HCT116 (cell line): ENCODE results near the gene DNAJC2. TPM values are rescaled to one million over a fixed set of nuclear protein-coding genes. Genes with fewer than 3 reads are reported as not detected.

ENCODE experiments used
- ATAC-seq: fragments of 200-7000 bp; cut with Tn5 transposase; 2 replicates; pipeline ENCODE4 v1.9.1; 2020; ENCODE audit warnings: mild to moderate bottlenecking, moderate library complexity
- BruUV-seq: library from RNA; stranded (reverse); fragments of 400-500 nt; replicated peaks from 2 replicates; lab custom pipeline; 2021; lab: Mats Ljungman, UMichigan
- CTCF ChIA-PET: fragments of 300-600 bp; sonication (Branson Sonifier 250); formaldehyde crosslinking; loops from one replicate; lab custom pipeline; 2021; ENCODE audit warnings: antibody characterized with exemption; lab: Charles Lee
- POLR2A ChIA-PET: fragments of 300-600, 350-600 bp; sonication (Branson Sonifier 250); formaldehyde crosslinking; loops from one replicate; lab custom pipeline; 2021; ENCODE audit warnings: antibody characterized with exemption; lab: Charles Lee
- RAD21 ChIA-PET, 2 experiments: fragments of 300-600 bp; sonication (Branson Sonifier 250); formaldehyde crosslinking; loops; one replicate each; lab custom pipeline; 2023; ENCODE audit warnings: low total read pairs in 2 of 2; ENCODE audit not compliant: uncharacterized antibody in 2 of 2, unreplicated experiment in 2 of 2, low non-redundant PET in 1 of 2; lab: Charles Lee
- DNase-seq: peaks from one replicate; pipeline ENCODE4 v3.0.0-alpha.2; 2010; ENCODE audit warnings: low read depth, low spot score
- H2AFZ ChIP-seq: fragments of 200-600 bp; shearing (Covaris generic), sonication (generic); 2 replicates; pipeline ENCODE4 v1.6.1; 2017; ENCODE audit warnings: low read depth, mixed run types, mixed read lengths, antibody characterized with exemption, low read length; ENCODE audit not compliant: poor library complexity, severe bottlenecking
- H3K27ac ChIP-seq: 2 replicates; pipeline ENCODE4 v1.5.1; 2012; ENCODE audit warnings: low read depth, low read length
- H3K27me3 ChIP-seq: fragments of 200-600 bp; sonication (generic); 2 replicates; pipeline ENCODE4 v1.6.1; 2016; ENCODE audit warnings: mixed run types, low read length, mixed read lengths; ENCODE audit not compliant: insufficient read depth
- H3K36me3 ChIP-seq, 2 experiments: fragments of 200-500 bp in 1 of 2; fragments of 200-600 bp in 1 of 2; sonication (Bioruptor generic) in 1 of 2; sonication (generic) in 1 of 2; 2 replicates each; pipeline versions ENCODE4 v1.5.1 to v1.6.1; 2014 to 2016; ENCODE audit warnings: low read length in 2 of 2, inconsistent platforms in 1 of 2, mixed read lengths in 1 of 2, mixed run types in 1 of 2; ENCODE audit not compliant: insufficient read depth in 2 of 2, control insufficient read depth in 1 of 2
- H3K4me1 ChIP-seq, 2 experiments: fragments of 200-600 bp in 1 of 2; sonication (generic) in 1 of 2; 2 replicates each; pipeline versions ENCODE4 v1.5.1 to v1.6.1; 2012 to 2017; ENCODE audit warnings: low read length in 2 of 2, inconsistent platforms in 1 of 2, mild to moderate bottlenecking in 1 of 2, mixed read lengths in 1 of 2, mixed run types in 1 of 2, moderate library complexity in 1 of 2; ENCODE audit not compliant: insufficient read depth in 2 of 2, control insufficient read depth in 1 of 2
- H3K4me2 ChIP-seq: fragments of 200-600 bp; sonication (generic); 2 replicates; pipeline ENCODE4 v1.6.1; 2017; ENCODE audit warnings: mixed run types, low read length, mixed read lengths
- H3K4me3 ChIP-seq, 2 experiments: fragments of 200-600 bp in 1 of 2; sonication (generic) in 1 of 2; replicated peaks in 1 of 2; 2 replicates each; pipeline ENCODE4 v1.5.1; 2011 to 2016; ENCODE audit warnings: low read length in 2 of 2, control low read depth in 1 of 2, low read depth in 1 of 2, mild to moderate bottlenecking in 1 of 2, mixed read lengths in 1 of 2, mixed run types in 1 of 2
- H3K79me2 ChIP-seq: fragments of 200-600 bp; sonication (generic); 2 replicates; pipeline ENCODE4 v1.6.1; 2017; ENCODE audit warnings: mild to moderate bottlenecking, mixed run types, low read length, moderate library complexity, mixed read lengths; ENCODE audit not compliant: insufficient read depth
- H3K9ac ChIP-seq: fragments of 200-600 bp; sonication (generic); 2 replicates; pipeline ENCODE4 v1.6.1; 2016; ENCODE audit warnings: low read length, mixed read lengths
- H3K9me2 ChIP-seq: fragments of 200-600 bp; sonication (generic), shearing (Covaris generic); 2 replicates; pipeline ENCODE4 v1.6.1; 2017; ENCODE audit warnings: mixed run types, mild to moderate bottlenecking, moderate library complexity; ENCODE audit not compliant: insufficient read depth
- H3K9me3 ChIP-seq, 2 experiments: fragments of 200-500 bp in 1 of 2; fragments of 200-600 bp in 1 of 2; sonication (Bioruptor generic) in 1 of 2; sonication (generic) in 1 of 2; 2 replicates each; pipeline ENCODE4 v1.6.1; 2014 to 2017; ENCODE audit warnings: low read length in 2 of 2, mixed read lengths in 2 of 2, inconsistent platforms in 1 of 2, low read depth in 1 of 2, mild to moderate bottlenecking in 1 of 2, mixed run types in 1 of 2, moderate library complexity in 1 of 2; ENCODE audit not compliant: control insufficient read depth in 1 of 2, insufficient read depth in 1 of 2
- H4K20me1 ChIP-seq: fragments of 200-600 bp; sonication (generic), shearing (Covaris generic); 2 replicates; pipeline ENCODE4 v1.6.1; 2017; ENCODE audit warnings: mixed run types, mild to moderate bottlenecking, moderate library complexity; ENCODE audit not compliant: insufficient read depth
- ATF3 ChIP-seq: IDR thresholded peaks from 2 replicates; pipeline ENCODE4 v1.6.1; 2012
- CBX3 ChIP-seq: IDR thresholded peaks from 2 replicates; pipeline ENCODE4 v1.6.1; 2012; ENCODE audit warnings: low read depth
- EGR1 ChIP-seq: IDR thresholded peaks from 2 replicates; pipeline ENCODE4 v1.6.1; 2012; ENCODE audit warnings: low read depth
- ELF1 ChIP-seq: IDR thresholded peaks from 2 replicates; pipeline ENCODE4 v1.6.1; 2012; ENCODE audit warnings: low read depth, borderline replicate concordance
- EZH2 ChIP-seq: fragments of 200-600 bp; sonication (generic); IDR thresholded peaks from 2 replicates; pipeline ENCODE4 v1.6.1; 2017; ENCODE audit warnings: antibody characterized with exemption, mixed run types
- EZH2phosphoT487 ChIP-seq: fragments of 200-600 bp; IDR thresholded peaks from 2 replicates; pipeline ENCODE4 v1.6.1; 2018; ENCODE audit warnings: antibody characterized with exemption, borderline replicate concordance
- FOSL1 ChIP-seq: IDR thresholded peaks from 2 replicates; pipeline ENCODE4 v1.6.1; 2012; ENCODE audit warnings: low read depth
- JUND ChIP-seq: IDR thresholded peaks from 2 replicates; pipeline ENCODE4 v1.6.1; 2012
- POLR2A ChIP-seq: IDR thresholded peaks from 2 replicates; pipeline ENCODE4 v1.7.0; 2011; ENCODE audit warnings: borderline replicate concordance; ENCODE audit not compliant: insufficient read depth, insufficient read length; ENCODE audit errors: extremely low read depth
- POLR2AphosphoS5 ChIP-seq: IDR thresholded peaks from 2 replicates; pipeline ENCODE4 v1.6.1; 2011; ENCODE audit warnings: mild to moderate bottlenecking, low read depth, low read length, moderate library complexity
- RAD21 ChIP-seq: IDR thresholded peaks from 2 replicates; pipeline ENCODE4 v1.6.1; 2012; ENCODE audit warnings: low read depth, mild to moderate bottlenecking
- SIN3A ChIP-seq: IDR thresholded peaks from 2 replicates; pipeline ENCODE4 v1.6.1; 2012; ENCODE audit warnings: low read depth
- SP1 ChIP-seq: IDR thresholded peaks from 2 replicates; pipeline ENCODE4 v1.6.1; 2012; ENCODE audit warnings: low read depth
- ZFX ChIP-seq: fragments of 450-650 bp; IDR thresholded peaks from 2 replicates; pipeline ENCODE4 v1.6.1; 2017
- ZNF274 ChIP-seq: fragments of 200-500 bp; sonication (Bioruptor generic); IDR thresholded peaks from 2 replicates; pipeline ENCODE4 v1.6.1; 2014; ENCODE audit warnings: mild to moderate bottlenecking, low read depth, low read length, inconsistent platforms
- intact Hi-C: fragments of 100-400 bp; cut with micrococcal nuclease; formaldehyde crosslinking; loops from 2 replicates; pipeline ENCODE4 v1.10.0; 2022
- total RNA-seq: library from RNA; stranded (reverse); gene quantifications from one replicate; pipeline ENCODE4 v1.2.1, GENCODE V29; 2021; ENCODE audit not compliant: unreplicated experiment
- TF ChIP-seq, protein P1 (sequence below): IDR thresholded peaks from 2 replicates; pipeline ENCODE4 v1.6.1; 2012; ENCODE audit warnings: low read depth
- TF ChIP-seq, protein P2 (sequence below): IDR thresholded peaks from 2 replicates; pipeline ENCODE4 v1.6.1; 2012

DNAJC2 gene
- total RNA-seq, 1 experiment from 2014 or later = 40.2 TPM

- peaks cover 99% of the 10 kb centered on the region for H3K79me2 ChIP-seq
- no TSS peak for BruUV-seq
These were observed 7.8 kb downstream of the DNAJC2 start for GRCh38 chr7:103336761-103337160.

DNA sequence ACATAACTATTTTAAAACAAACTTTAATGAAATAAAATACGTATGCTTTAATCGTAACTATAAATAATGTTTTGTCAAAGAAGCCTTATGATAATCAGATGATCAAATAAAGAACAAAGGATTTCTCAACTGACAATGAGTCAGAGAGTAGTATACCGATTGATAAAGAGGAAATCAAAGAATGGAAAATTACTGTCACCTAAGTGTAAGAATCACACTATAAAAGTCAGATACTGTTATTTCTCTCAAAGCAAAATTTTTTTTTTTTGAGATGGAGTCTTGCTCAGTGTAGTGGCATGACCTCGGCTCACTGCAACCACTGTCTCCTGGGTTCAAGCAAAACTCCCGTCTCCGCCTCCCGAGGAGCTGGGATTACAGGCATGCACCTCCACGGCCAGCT lies 18.8 kb downstream of the DNAJC2 start:
- RAD21 ChIA-PET = no interaction called here
- Histone ChIP-seq H2AFZ (no peak overlapping the region), H4K20me1 (peaks cover 14% of the 10 kb centered on the region; the same call in 1 of the 2 replicates), H3K79me2 (peaks cover 72% of the 10 kb centered on the region), H3K36me3 (peaks cover 38 to 42% of the 10 kb centered on the region in 2 experiments), H3K27ac (no peak overlapping the region), H3K9me2 (no peaks in the 10 kb centered on the region), H3K9ac (no peak overlapping the region), H3K9me3 (no peaks in the 10 kb centered on the region), H3K27me3 (no peaks in the 10 kb centered on the region), H3K4me3 (no peak overlapping the region), H3K4me2 (no peak overlapping the region), H3K4me1 (no peaks in the 10 kb centered on the region)
- ATAC-seq (no peak), DNase-seq (no peak)
- CTCF ChIA-PET = no interaction called here
- POLR2A ChIA-PET = no interaction called here
- intact Hi-C loops = no loop called here
- no TSS peak for BruUV-seq
- TF ChIP-seq ATF3 = no peak
- TF ChIP-seq FOSL1 = no peak
- no peak for TF ChIP-seq POLR2A
- no peak for TF ChIP-seq ELF1
- no peak for TF ChIP-seq POLR2AphosphoS5
- TF ChIP-seq, protein P1, sequence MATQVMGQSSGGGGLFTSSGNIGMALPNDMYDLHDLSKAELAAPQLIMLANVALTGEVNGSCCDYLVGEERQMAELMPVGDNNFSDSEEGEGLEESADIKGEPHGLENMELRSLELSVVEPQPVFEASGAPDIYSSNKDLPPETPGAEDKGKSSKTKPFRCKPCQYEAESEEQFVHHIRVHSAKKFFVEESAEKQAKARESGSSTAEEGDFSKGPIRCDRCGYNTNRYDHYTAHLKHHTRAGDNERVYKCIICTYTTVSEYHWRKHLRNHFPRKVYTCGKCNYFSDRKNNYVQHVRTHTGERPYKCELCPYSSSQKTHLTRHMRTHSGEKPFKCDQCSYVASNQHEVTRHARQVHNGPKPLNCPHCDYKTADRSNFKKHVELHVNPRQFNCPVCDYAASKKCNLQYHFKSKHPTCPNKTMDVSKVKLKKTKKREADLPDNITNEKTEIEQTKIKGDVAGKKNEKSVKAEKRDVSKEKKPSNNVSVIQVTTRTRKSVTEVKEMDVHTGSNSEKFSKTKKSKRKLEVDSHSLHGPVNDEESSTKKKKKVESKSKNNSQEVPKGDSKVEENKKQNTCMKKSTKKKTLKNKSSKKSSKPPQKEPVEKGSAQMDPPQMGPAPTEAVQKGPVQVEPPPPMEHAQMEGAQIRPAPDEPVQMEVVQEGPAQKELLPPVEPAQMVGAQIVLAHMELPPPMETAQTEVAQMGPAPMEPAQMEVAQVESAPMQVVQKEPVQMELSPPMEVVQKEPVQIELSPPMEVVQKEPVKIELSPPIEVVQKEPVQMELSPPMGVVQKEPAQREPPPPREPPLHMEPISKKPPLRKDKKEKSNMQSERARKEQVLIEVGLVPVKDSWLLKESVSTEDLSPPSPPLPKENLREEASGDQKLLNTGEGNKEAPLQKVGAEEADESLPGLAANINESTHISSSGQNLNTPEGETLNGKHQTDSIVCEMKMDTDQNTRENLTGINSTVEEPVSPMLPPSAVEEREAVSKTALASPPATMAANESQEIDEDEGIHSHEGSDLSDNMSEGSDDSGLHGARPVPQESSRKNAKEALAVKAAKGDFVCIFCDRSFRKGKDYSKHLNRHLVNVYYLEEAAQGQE = no peak
- no peak for TF ChIP-seq EZH2phosphoT487
- no peak for TF ChIP-seq SP1
- no peak for TF ChIP-seq JUND
- TF ChIP-seq ZFX = no peak
- TF ChIP-seq, protein P2, sequence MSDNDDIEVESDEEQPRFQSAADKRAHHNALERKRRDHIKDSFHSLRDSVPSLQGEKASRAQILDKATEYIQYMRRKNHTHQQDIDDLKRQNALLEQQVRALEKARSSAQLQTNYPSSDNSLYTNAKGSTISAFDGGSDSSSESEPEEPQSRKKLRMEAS = no peak
- no peak for TF ChIP-seq EZH2
- no peak for TF ChIP-seq CBX3
- TF ChIP-seq EGR1 = no peak
- no peak for TF ChIP-seq RAD21

More at GRCh38 chr7:103336761-103337160, 7.8 kb downstream of the DNAJC2 start:
- TF ChIP-seq EZH2phosphoT487 = no peak
- no peak for TF ChIP-seq SIN3A
- TF ChIP-seq ZNF274 = no peak
- TF ChIP-seq EZH2 = no peak
- TF ChIP-seq, protein P2 = no peak
- Histone ChIP-seq H3K4me2 (no peak overlapping the region), H2AFZ (no peak overlapping the region), H3K36me3 (peaks cover 47 to 58% of the 10 kb centered on the region in 2 experiments), H3K9me2 (no peaks in the 10 kb centered on the region), H4K20me1 (no peaks in the 10 kb centered on the region), H3K4me1 (no peaks in the 10 kb centered on the region), H3K27me3 (no peaks in the 10 kb centered on the region), H3K9me3 (no peaks in the 10 kb centered on the region), H3K4me3 (no peak overlapping the region), H3K27ac (no peak overlapping the region), H3K9ac (no peak overlapping the region)
- ATAC-seq (no peak), DNase-seq (no peak)
- intact Hi-C loops = no loop called here
- ChIA-PET RAD21 (no interaction called here), POLR2A (no interaction called here), CTCF (no interaction called here)
